ENCODE data around the gene LIN28A.
A peak's percentile ranks its signal among the peaks of the same experiment; 100 is the strongest.

LIN28A gene

DNA sequence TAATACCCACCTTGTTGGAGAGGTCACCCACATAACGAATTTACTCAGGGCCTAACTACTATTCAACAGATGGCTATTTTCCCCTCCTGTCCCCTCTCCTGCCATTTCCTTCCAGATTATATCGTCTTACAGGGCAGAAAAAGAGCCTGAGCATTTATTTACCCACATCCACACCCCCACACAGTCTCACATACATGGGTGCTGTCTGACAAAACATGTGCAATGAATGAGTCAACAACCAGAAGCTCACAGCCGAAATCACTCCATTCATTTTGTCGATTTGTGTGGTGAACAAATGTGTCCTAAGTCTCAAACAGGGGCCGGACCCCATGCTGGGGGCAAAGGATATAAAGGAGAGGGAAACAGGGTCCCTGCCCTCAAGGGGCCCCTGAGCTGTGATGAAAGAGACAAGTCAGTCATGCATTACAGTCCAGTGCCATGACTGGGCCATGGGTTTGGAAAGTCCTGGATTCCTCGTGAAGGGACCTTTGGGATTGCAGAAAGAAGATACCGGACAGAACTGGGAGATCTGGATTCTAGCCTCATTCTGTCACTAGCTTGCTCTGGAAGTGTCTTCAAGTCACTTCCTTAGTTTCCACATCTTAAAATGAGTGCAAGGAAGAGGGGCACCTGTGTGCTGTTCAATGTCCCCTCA, 21.7 kb upstream of the LIN28A start:
- no peak for DNase-seq

GRCh38 chr1:26389604-26390247, 20.9 kb upstream of the LIN28A start:
- no peak for DNase-seq

DNA sequence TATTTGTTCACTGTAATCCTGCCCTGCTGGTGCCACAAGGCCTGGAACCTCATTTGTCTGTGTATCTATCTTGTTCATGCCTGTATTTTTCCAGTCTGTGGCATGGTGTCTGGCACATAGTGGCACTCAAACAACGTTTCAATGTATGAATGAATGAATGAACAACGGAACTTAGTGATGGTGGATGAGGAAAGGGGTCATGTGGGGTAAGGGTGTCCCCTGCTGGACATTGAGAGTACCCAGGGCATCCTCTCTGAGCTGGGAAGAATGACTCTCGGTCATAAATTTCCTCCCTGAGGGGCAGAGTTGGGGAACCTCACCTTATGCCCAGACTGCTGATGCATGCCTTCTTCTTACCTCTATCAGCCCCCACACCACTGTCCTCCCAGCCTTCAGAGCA, 19.2 kb upstream of the LIN28A start:
- no peak for DNase-seq

GRCh38 chr1:26395754-26396153, 14.9 kb upstream of the LIN28A start:
- no peak for DNase-seq

DNA sequence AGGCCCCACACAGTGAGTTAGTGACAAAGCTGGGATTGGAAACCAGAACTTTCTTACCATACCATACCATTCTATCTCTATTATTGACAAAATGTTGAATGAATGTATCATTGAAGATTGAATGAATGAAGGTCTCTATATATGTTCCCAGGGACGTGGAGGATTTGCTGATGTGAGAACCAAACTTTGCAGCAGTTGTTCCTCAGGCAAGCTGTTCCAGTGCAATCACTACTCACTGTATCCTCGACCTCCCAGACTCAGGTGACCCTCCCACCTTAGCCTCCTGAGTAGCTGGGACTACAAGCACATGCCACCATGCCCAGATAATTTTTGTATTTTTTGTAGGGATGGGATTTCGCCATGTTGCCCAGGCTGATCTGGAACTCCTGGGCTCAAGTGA, 11.6 kb upstream of the LIN28A start:
- no peak for DNase-seq

DNA sequence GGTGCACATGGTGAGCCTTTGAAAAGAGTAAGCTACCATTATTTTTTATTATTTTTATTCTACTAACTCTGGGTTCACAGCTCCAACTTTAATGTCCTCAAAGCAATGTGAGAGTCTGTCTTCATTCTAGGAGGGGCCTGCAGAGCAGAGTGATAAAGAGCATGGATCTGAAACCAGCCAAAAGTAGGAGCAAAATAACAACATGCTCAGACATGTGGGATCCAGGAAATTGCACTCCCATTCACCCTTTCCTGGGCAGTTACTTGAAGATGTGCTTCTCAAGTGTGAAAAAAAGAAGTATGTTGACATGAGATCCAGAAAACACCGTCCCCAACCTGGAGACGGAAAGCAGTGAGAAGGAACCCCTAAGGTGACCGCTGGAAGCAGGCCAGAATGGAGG, 8.7 kb upstream of the LIN28A start:
- DNase-seq = no peak

DNA sequence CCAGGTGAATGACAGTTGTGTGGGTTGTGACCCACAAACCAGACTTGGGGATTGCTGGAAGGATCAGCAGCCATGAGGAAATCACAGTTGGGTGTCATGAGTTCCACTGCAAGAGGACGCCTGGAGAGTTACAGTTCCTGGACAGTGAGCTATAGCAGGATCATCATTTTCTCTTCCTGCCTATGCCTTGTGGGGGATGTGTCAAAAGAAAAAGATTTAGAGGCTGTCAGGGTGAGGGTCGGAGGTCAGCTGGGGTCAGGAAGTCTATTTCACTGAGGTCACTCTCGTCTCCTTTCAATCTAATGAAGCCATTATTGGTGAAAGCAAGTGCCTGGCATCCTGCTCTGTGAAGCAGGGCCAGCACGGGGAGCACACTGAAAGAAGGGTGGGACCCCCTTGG, 7.0 kb upstream of the LIN28A start:
- DNase-seq = no peak

DNA sequence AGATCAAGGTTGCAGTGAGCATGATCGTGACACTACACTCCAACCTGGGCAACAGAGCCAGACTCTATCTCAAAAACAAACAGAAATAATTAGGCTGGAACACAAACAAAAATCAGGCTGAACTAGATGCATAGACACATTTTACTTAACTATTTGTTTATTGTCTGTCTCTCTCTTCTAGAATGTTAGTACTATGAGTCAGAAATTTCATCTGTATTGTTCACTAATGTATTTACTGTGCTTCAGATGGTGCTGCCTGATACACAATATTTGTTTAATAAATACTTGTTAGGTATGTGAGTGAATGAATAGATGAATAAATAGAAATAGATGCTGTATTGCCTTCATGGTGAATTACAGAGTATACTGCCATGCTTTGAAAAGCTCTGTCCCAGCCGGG, 6.0 kb upstream of the LIN28A start:
- DNase-seq = no peak

DNA sequence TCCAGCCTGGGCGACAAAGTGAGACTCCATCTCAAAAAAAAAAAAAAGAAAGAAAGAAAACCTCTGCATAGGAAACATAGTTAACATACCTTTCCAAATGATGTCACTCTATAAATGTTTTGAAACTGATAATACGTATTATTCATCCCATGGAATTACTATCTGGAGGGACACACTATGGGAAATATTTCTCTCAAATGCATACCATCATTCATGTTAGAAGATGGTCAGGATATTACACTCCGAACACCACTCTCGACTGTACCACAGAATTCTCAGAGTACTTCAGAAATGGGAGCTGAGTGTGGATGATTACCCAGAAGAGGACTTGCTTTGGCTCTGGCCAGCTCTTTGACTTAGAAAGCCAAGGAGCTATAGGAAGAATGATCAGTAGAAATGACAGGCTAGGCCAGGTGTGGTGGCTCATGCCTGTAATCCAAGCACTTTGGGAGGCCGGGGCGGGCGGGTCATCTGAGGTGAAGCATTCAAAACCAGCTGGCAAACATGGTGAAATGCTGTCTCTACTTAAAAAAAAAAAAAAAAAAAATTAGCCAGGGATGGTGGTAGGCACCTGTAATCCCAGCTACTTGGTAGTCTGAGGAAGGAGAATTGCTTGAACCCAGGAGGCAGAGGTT, 5.2 kb upstream of the LIN28A start:
- no peak for DNase-seq

DNA sequence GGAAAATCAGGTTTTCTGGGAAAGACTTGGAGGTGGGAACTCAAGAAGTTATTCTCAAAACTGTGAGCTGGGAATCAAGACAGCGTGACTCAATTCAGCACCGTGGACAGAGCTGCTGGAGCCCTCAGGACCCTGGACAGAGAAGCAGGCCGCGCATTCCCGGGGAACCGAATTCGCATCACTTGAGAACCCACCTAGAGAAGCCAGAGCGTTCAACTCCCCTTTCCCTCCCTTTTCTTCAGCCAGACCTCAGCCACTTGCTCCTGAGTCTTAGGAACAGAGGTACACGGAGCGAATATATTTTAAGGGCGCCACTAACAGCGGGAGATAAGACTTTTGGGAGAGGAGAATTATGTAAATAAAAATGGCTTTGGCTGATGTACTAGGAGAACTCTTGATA, 2.0 kb upstream of the LIN28A start:
- DNase-seq = peak; percentile 66

DNA sequence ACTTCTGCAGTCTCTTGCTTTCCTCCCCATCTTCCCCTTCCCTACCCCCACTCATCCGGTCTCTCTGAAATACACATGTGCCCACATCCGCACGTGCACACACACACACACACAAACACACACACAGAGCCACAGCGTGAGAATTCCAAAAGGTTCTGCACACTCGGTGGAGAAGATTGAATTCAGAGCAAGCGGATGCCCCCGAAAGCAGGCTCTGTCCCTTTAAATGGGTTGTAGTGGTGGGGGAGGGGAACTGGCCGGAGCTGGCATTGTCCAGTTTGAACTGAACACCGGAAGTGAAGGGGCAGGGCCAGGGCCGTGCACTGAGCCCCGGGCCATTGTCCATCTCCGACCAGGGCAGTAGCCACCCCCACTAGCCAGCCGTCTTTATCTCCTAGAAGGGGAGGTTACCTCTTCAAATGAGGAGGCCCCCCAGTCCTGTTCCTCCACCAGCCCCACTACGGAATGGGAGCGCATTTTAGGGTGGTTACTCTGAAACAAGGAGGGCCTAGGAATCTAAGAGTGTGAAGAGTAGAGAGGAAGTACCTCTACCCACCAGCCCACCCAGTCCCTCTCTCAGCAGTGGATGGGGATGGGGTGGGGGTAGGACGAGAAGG, 1.3 kb upstream of the LIN28A start:
- DNase-seq = no peak

DNA sequence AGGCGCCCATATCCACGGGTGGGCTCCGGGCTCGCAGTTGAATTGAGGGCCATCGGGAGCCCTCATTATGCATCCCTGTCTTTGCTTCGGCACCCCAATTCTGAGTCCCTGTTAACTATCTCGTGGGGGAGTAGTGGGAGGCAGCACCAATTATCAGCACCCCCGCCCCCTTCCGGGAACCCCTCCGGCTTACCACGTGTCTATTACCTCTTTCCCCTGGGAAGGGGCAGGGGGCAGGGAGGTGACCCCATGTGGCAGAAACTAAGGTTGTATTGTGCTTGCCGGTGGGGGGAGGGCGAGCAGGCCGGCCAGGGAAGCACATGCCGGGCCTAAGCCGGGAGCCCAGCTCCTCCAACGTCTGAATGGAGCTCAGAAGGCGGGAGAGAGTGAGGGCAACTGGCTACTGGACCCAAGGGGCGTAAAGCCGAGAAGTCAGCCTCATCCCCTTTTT, 1.0 kb downstream of the LIN28A start:
- DNase-seq = no peak

DNA sequence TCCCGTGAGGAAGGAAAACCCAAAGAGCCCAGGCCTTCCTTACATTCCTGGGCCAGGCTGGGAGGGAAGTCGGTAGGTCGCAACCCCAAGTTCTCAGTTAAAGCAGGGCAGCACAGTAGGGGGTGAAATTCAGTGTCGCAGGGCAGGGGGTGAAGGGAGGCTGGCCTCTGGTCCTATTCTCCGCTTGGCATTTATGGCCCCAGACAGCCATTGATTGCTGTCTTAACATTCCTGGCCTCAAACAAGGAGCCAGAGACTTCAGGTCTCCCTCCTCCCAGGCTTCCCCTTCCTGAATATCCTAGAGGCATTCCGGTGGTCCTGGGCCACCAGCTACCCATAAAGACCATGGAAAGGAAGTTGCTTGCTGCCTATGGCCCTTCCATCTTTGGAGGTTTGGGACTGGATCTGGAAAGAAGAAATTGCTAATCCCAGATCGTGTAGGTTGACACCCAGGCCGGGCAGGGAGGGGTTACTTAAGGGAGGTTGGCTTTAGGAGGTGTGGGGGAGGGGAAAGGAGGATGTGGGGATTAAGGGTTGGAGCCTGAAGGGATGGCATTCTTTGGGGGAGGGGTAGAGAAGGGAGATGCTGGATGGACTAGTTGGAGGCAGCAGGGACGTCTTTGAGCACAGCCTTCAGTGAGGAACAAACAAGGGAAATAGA, 1.7 kb downstream of the LIN28A start:
- no peak for DNase-seq

DNA sequence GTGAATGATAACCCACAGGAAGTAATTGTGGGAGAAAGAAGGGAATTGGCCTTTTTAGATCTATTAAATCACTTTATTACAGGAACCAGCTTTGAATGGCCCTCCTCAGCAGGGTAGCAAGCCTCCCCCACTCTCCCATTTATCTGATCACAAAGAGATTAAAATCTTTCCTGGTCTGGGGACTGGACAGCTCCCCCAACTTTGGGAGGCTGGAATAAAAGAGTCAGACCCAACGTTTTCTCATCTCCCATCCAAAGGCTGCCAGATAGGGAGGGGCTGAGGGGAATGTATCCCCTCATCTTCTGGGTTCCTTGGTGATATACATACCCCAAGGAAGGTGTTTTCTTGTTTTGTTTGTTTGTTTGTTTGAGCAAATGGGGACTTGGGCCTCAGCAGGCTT, 2.4 kb downstream of the LIN28A start:
- no peak for DNase-seq

GRCh38 chr1:26417111-26417759, 6.6 kb downstream of the LIN28A start:
- peak; percentile 79 for DNase-seq

DNA sequence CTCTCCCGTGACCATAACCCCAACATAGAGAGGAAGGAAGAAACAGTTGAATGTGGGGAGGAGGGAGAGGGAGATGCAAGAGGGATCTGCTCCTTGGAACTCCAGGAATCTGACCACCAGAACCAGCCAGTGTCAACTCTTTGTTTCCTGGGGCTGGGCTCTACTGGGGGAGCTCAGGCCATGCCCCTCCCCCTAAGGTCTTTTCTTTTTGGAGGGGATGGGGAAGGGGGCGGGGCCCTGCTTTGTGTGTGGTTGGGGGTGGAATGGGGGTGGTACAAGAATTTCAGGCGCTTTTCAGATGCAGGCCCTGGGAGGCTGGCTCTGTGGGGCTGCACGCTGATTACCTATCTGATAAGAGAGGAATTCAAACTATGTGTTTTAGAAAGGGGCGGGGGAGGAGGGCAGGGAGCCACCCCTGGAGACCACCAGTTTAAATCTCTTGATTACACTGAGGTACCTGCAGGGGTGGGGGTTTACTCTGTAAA, 8.3 kb downstream of the LIN28A start:
- no peak for DNase-seq

- DNase-seq = no peak
These were observed 8.9 kb downstream of the LIN28A start for GRCh38 chr1:26419494-26419893.

DNA sequence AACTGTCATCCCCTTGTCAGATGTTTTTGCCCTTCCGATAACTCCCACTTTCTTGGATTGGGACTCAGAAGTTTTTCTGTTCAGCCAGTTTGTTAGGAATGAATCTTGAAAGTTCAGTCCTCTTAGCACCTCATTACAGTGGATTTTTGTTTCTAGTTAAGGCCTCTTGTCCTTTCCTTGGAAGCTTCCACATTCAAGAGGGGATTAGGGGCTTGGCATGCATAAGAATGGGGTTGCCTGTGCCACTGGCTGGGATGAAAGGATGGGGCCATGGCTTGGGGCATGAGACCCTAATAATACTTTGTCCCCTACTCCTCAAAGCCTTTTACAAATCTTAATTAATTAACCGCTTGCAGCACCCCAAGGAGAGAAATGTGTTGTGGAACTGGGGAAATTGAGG, 19.1 kb downstream of the LIN28A start:
- no peak for DNase-seq

DNA sequence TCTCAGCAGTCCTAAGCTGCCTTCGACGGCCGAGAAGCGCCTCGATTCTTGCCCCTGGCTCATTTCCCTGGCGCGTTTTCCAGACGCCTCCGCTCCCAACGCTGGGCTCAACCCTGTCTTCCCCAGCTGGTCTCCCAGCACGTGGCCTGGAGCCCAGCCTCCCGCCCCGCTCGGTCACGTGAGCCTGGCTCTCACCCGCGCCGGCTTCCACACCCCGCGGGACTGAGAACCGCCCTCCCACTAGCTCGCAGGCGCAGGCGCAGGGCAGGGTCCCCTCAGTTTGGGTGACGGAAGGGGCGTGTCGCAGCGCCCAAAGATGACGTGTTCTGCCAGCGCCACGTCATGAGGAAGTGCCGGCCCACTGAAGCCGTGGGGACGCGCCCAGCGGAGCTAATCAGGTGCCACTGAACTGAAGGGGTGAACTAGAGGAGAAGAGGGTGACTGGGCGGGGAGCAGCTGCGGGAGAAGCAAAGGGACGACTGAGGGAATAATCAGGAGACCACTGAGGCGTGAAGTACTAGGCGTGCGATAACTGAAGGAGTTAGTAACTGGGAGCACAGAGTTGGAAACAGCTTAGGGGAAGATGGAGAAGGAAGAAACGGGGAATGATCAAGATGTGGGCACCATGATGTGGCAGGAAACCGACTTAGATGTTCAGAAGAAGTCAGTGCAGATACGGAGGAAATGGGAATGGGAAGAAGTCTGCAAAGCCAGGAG, 21.5 kb downstream of the LIN28A start, which contains the start of gene DHDDS:
DHDDS (plus strand) TSS at position 343 of the 717 bp plus-strand sequence. CDS start 625 bp downstream, outside the sequence.
- DNase-seq = peak; percentile 98

GRCh38 chr1:26432793-26433192, 22.2 kb downstream of the LIN28A start:
- no peak for DNase-seq

DNA sequence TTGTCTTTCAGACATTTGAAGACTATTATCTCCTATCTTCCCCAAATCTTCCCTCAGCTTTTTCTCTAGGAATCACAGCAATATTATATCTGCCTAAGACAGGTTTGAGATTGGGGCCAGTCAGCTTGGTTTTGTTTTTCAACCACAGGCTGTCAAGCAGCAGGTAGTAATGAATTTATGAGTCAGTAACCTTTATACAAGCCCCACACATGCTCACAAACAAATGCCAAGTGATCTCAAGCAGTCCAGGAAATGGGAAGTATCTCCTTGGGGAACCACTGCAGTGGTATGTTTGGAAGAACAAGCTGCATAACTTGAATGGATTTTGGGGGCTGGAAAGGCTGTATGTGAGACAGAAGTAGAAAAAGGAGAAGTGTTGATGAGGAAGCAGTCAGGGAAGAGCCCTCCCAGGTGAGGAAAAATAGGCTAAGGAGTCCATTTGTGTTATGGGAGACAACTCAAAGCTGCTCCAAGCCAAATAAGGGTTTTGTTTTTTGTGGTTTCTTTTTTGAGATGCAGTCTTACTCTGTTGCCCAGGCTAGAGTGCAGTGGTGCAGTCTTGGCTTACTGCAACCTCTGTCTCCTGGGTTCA, 23.6 kb downstream of the LIN28A start:
- no peak for DNase-seq

- DNase-seq = no peak
These were observed 27.4 kb downstream of the LIN28A start for GRCh38 chr1:26438041-26438440.
